CD4-positive, CD25-positive, alpha-beta regulatory T cell (primary cell): Measurements from ENCODE around the gene RPS6KA1. TPM values are rescaled to one million over a fixed set of nuclear protein-coding genes. Genes with fewer than 3 reads are reported as not detected.
"Not testable (repeated sequence)": the region's sequence is repeated elsewhere in the genome, so short reads cannot be mapped to it uniquely, and the experiment has no call there.

Experiments used
- ATAC-seq, 2 donors: fragments of 150-1000 bp; cut with Tn5 transposase; one replicate each; pipeline ENCODE4 v1.10.0; 2021; ENCODE audit warnings: low read depth in 2 of 2, moderate number of reproducible peaks in 2 of 2, moderate library complexity in 1 of 2
- DNase-seq, 3 donors: peaks; one replicate each; pipeline versions ENCODE4 v3.0.0 to v3.0.0-alpha.2; 2012 to 2022; ENCODE audit warnings: mixed read lengths in 1 of 3
- H3K27ac ChIP-seq: one replicate; pipeline ENCODE4 v1.7.0; 2013; ENCODE audit warnings: mild to moderate bottlenecking, low read length; ENCODE audit not compliant: insufficient read depth, poor library complexity, severe bottlenecking
- H3K27me3 ChIP-seq: one replicate; pipeline ENCODE4 v1.7.0; 2013; ENCODE audit warnings: low read length; ENCODE audit not compliant: control insufficient read depth, insufficient read depth
- H3K36me3 ChIP-seq: one replicate; pipeline ENCODE4 v1.7.0; 2013; ENCODE audit warnings: mild to moderate bottlenecking, low read length, moderate library complexity; ENCODE audit not compliant: control insufficient read depth, insufficient read depth
- H3K4me1 ChIP-seq: 2 replicates; pipeline ENCODE4 v1.7.0; 2013; ENCODE audit warnings: mild to moderate bottlenecking, low read length; ENCODE audit not compliant: insufficient read depth, control insufficient read depth, poor library complexity, severe bottlenecking
- H3K4me3 ChIP-seq: one replicate; pipeline ENCODE4 v1.7.0; 2013; ENCODE audit warnings: low read depth, mild to moderate bottlenecking, low read length, moderate library complexity
- H3K9me3 ChIP-seq, 2 experiments: 1 replicate in 1 of 2; 2 replicates in 1 of 2; pipeline ENCODE4 v1.7.0; 2013; ENCODE audit warnings: low read length in 2 of 2, mild to moderate bottlenecking in 1 of 2, moderate library complexity in 1 of 2; ENCODE audit not compliant: control insufficient read depth in 2 of 2
- H3K27ac Mint-ChIP-seq, 3 donors: one replicate each; pipeline ENCODE4 v1.8.0; 2020 to 2022; ENCODE audit warnings: mild to moderate bottlenecking in 3 of 3, mixed read lengths in 3 of 3, moderate library complexity in 2 of 3
- H3K27me3 Mint-ChIP-seq: one replicate; pipeline ENCODE4 v1.8.0; 2022; ENCODE audit warnings: mild to moderate bottlenecking, mixed read lengths
- H3K36me3 Mint-ChIP-seq: one replicate; pipeline ENCODE4 v1.8.0; 2020; ENCODE audit warnings: mixed read lengths
- H3K4me1 Mint-ChIP-seq, 4 donors: one replicate each; pipeline ENCODE4 v1.8.0; 2020 to 2022; ENCODE audit warnings: mixed read lengths in 4 of 4, mild to moderate bottlenecking in 1 of 4
- H3K4me3 Mint-ChIP-seq, 4 donors: one replicate each; pipeline ENCODE4 v1.8.0; 2020 to 2022; ENCODE audit warnings: mild to moderate bottlenecking in 4 of 4, mixed read lengths in 4 of 4, moderate library complexity in 3 of 4
- H3K9me3 Mint-ChIP-seq, 7 donors: one replicate each; pipeline ENCODE4 v1.8.0; 2020 to 2022; ENCODE audit warnings: mixed read lengths in 7 of 7, mild to moderate bottlenecking in 3 of 7, moderate library complexity in 2 of 7
- polyA plus RNA-seq, 4 donors: library from polyadenylated mRNA; unstranded; fragments of 300-500 nt; fragmentation: Illumina TruSeq; gene quantifications; one replicate each; pipeline ENCODE4 v1.2.3, GENCODE V29; 2021
- total RNA-seq: library from RNA; stranded (reverse); gene quantifications from one replicate; pipeline ENCODE4 v1.2.3, GENCODE V29; 2022

Gene RPS6KA1
- total and polyA plus RNA-seq, 5 donors from 2014 or later, result 97.4 to 218 (median 173) TPM

GRCh38 chr1:26582836-26583460 lies 53.4 kb downstream of the RPS6KA1 start:
- H3K9me3 Mint-ChIP-seq, result no peaks in the 10 kb centered on the region
- no peaks in the 10 kb centered on the region for H3K27me3 Mint-ChIP-seq
- ATAC-seq (peak in 1 of 2 donors; percentile 21), DNase-seq (peak in 1 of 3 donors; percentile 50)
- no peaks in the 10 kb centered on the region for H3K36me3 Mint-ChIP-seq
- Histone ChIP-seq H3K4me3 (no peak overlapping the region), H3K4me1 (no peaks in the 10 kb centered on the region), H3K27ac (no peak overlapping the region), H3K27me3 (no peaks in the 10 kb centered on the region), H3K36me3 (no peaks in the 10 kb centered on the region), H3K9me3 (no peaks in the 10 kb centered on the region)
- H3K27ac Mint-ChIP-seq, result peak overlapping the region in 2 of 3 donors; percentile 20 to 78
- H3K4me1 Mint-ChIP-seq, result peaks cover 0 to 22% (median 12%) of the 10 kb centered on the region in 4 donors
- no peak overlapping the region for H3K4me3 Mint-ChIP-seq

GRCh38 chr1:26583646-26584485 lies 54.3 kb downstream of the RPS6KA1 start:
- no peak overlapping the region for H3K27ac ChIP-seq
- Mint-ChIP-seq H3K4me3 (no peak overlapping the region), H3K9me3 (peaks cover 0 to 1% (median 0%) of the 10 kb centered on the region in 7 donors), H3K4me1 (peaks cover 0 to 19% (median 8%) of the 10 kb centered on the region in 4 donors), H3K27ac (peak overlapping the region in 1 of 3 donors; percentile 52), H3K36me3 (no peaks in the 10 kb centered on the region), H3K27me3 (no peaks in the 10 kb centered on the region)
- H3K9me3 ChIP-seq, result peaks cover 2 to 5% of the 10 kb centered on the region in 2 experiments
- DNase-seq (peak in 1 of 3 donors; percentile 40), ATAC-seq (no peak)
- H3K36me3 ChIP-seq, result no peaks in the 10 kb centered on the region
- H3K27me3 ChIP-seq, result no peaks in the 10 kb centered on the region
- no peak overlapping the region for H3K4me3 ChIP-seq
- H3K4me1 ChIP-seq, result no peaks in the 10 kb centered on the region

GRCh38 chr1:26584588-26584987 lies 55.0 kb downstream of the RPS6KA1 start:
- H3K4me3 Mint-ChIP-seq, H3K4me1 ChIP-seq, H3K9me3 Mint-ChIP-seq, H3K27me3 ChIP-seq, H3K27ac Mint-ChIP-seq, H3K4me3 ChIP-seq, ATAC-seq, DNase-seq, H3K36me3 ChIP-seq, H3K36me3 Mint-ChIP-seq, H3K27me3 Mint-ChIP-seq, H3K9me3 ChIP-seq, H3K27ac ChIP-seq: not testable (repeated sequence)
- H3K4me1 Mint-ChIP-seq, result peaks cover 0 to 18% (median 7%) of the 10 kb centered on the region in 4 donors

GRCh38 chr1:26585471-26585870 lies 55.9 kb downstream of the RPS6KA1 start:
- Mint-ChIP-seq H3K4me1 (peaks cover 0 to 12% (median 4%) of the 10 kb centered on the region in 4 donors), H3K4me3 (no peak overlapping the region), H3K27ac (no peak overlapping the region), H3K9me3 (peaks cover 0 to 5% (median 0%) of the 10 kb centered on the region in 7 donors), H3K27me3 (no peaks in the 10 kb centered on the region), H3K36me3 (no peaks in the 10 kb centered on the region)
- Histone ChIP-seq H3K36me3 (no peaks in the 10 kb centered on the region), H3K4me1 (no peaks in the 10 kb centered on the region), H3K27ac (no peak overlapping the region), H3K4me3 (no peak overlapping the region), H3K27me3 (no peaks in the 10 kb centered on the region), H3K9me3 (peaks cover 2 to 8% of the 10 kb centered on the region in 2 experiments)
- DNase-seq (no peak), ATAC-seq (no peak)

GRCh38 chr1:26593385-26593784 lies 63.8 kb downstream of the RPS6KA1 start:
- peaks cover 4 to 8% (median 5%) of the 10 kb centered on the region in 4 donors for H3K4me1 Mint-ChIP-seq
- no peak overlapping the region for H3K4me3 Mint-ChIP-seq
- peaks cover 0 to 5% (median 0%) of the 10 kb centered on the region in 7 donors for H3K9me3 Mint-ChIP-seq
- DNase-seq (no peak), ATAC-seq (no peak)
- Histone ChIP-seq H3K36me3 (no peaks in the 10 kb centered on the region), H3K27me3 (no peaks in the 10 kb centered on the region), H3K4me1 (no peaks in the 10 kb centered on the region), H3K27ac (no peak overlapping the region), H3K9me3 (peaks cover 2 to 8% of the 10 kb centered on the region in 2 experiments), H3K4me3 (no peak overlapping the region)
- no peaks in the 10 kb centered on the region for H3K36me3 Mint-ChIP-seq
- no peak overlapping the region for H3K27ac Mint-ChIP-seq
- H3K27me3 Mint-ChIP-seq, result peaks cover 6% of the 10 kb centered on the region

- H3K4me3 ChIP-seq, DNase-seq, H3K36me3 Mint-ChIP-seq, H3K4me1 ChIP-seq, H3K27me3 ChIP-seq, H3K9me3 Mint-ChIP-seq, H3K4me3 Mint-ChIP-seq, H3K36me3 ChIP-seq, H3K27ac ChIP-seq, H3K9me3 ChIP-seq, ATAC-seq, H3K27ac Mint-ChIP-seq, H3K4me1 Mint-ChIP-seq: not testable (repeated sequence)
- H3K27me3 Mint-ChIP-seq, result peaks cover 13% of the 10 kb centered on the region
Observed at GRCh38 chr1:26594593-26594992, 65.0 kb downstream of the RPS6KA1 start.

GRCh38 chr1:26597629-26598039 lies 68.1 kb downstream of the RPS6KA1 start:
- peak in 2 of 3 donors; percentile 64 to 80 for DNase-seq

More at GRCh38 chr1:26597629-26598039, 68.1 kb downstream of the RPS6KA1 start:
- H3K9me3 Mint-ChIP-seq, result no peaks in the 10 kb centered on the region
- ATAC-seq, result peak in 1 of 2 donors; percentile 48
- Histone ChIP-seq H3K4me3 (no peak overlapping the region), H3K27ac (no peak overlapping the region), H3K9me3 (no peaks in the 10 kb centered on the region), H3K4me1 (no peaks in the 10 kb centered on the region), H3K27me3 (peaks cover 2% of the 10 kb centered on the region), H3K36me3 (no peaks in the 10 kb centered on the region)
- H3K4me3 Mint-ChIP-seq, result no peak overlapping the region
- peaks cover 18% of the 10 kb centered on the region for H3K27me3 Mint-ChIP-seq
- no peaks in the 10 kb centered on the region for H3K36me3 Mint-ChIP-seq
- H3K4me1 Mint-ChIP-seq, result peaks cover 7 to 16% (median 11%) of the 10 kb centered on the region in 4 donors
- H3K27ac Mint-ChIP-seq, result no peak overlapping the region
